Nephron (organoid): Measurements from ENCODE around the gene LAX1.

Experiments used
- H3K27ac Mint-ChIP-seq, 3 experiments: 2 replicates each; pipeline ENCODE4 v1.8.0; 2020; ENCODE audit warnings: mixed read lengths in 3 of 3, mild to moderate bottlenecking in 2 of 3, moderate library complexity in 1 of 3
- H3K27me3 Mint-ChIP-seq: 2 replicates; pipeline ENCODE4 v1.8.0; 2021; ENCODE audit warnings: low read depth, mild to moderate bottlenecking, moderate library complexity, mixed read lengths
- H3K36me3 Mint-ChIP-seq: 2 replicates; pipeline ENCODE4 v1.8.0; 2020; ENCODE audit warnings: low read depth, mixed read lengths
- H3K4me1 Mint-ChIP-seq: 2 replicates; pipeline ENCODE4 v1.8.0; 2020; ENCODE audit warnings: mixed read lengths
- H3K4me3 Mint-ChIP-seq, 3 experiments: 2 replicates each; pipeline ENCODE4 v1.8.0; 2020; ENCODE audit warnings: mild to moderate bottlenecking in 3 of 3, mixed read lengths in 3 of 3, moderate library complexity in 2 of 3
- H3K9me3 Mint-ChIP-seq: 2 replicates; pipeline ENCODE4 v1.8.0; 2020; ENCODE audit warnings: mixed read lengths
- CTCF ChIP-seq, 3 experiments: fragments of 200-600 bp; sonication (generic); IDR thresholded peaks; one replicate each; pipeline ENCODE4 v1.5.0; 2021; ENCODE audit warnings: antibody characterized with exemption in 3 of 3; ENCODE audit not compliant: unreplicated experiment in 3 of 3

LAX1 gene

GRCh38 chr1:203772836-203773235, 7.9 kb downstream of the LAX1 start:
- Mint-ChIP-seq H3K36me3 (no peaks in the 10 kb centered on the region), H3K27ac (no peak overlapping the region), H3K27me3 (peaks cover 16% of the 10 kb centered on the region), H3K4me3 (no peak overlapping the region), H3K9me3 (no peaks in the 10 kb centered on the region), H3K4me1 (peaks cover 32% of the 10 kb centered on the region)
- TF ChIP-seq CTCF (IDR thresholded peaks at IDR 0.05; ENCODE audit: unreplicated experiment in 3 of 3), result no peak

- H3K4me1 Mint-ChIP-seq, result peaks cover 5% of the 10 kb centered on the region
- H3K27me3 Mint-ChIP-seq, result peaks cover 7% of the 10 kb centered on the region
- H3K27ac Mint-ChIP-seq, result no peak overlapping the region
- no peak for TF ChIP-seq CTCF (IDR thresholded peaks at IDR 0.05; ENCODE audit: unreplicated experiment in 3 of 3)
- H3K4me3 Mint-ChIP-seq, result no peak overlapping the region
- no peaks in the 10 kb centered on the region for H3K9me3 Mint-ChIP-seq
- H3K36me3 Mint-ChIP-seq, result no peaks in the 10 kb centered on the region
Measured at GRCh38 chr1:203776636-203777035, 11.7 kb downstream of the LAX1 start.

- Mint-ChIP-seq H3K9me3 (no peaks in the 10 kb centered on the region), H3K4me1 (no peaks in the 10 kb centered on the region), H3K27me3 (peaks cover 4% of the 10 kb centered on the region), H3K4me3 (no peak overlapping the region), H3K27ac (no peak overlapping the region), H3K36me3 (no peaks in the 10 kb centered on the region)
- TF ChIP-seq CTCF (IDR thresholded peaks at IDR 0.05; ENCODE audit: unreplicated experiment in 3 of 3), result no peak
Measured at GRCh38 chr1:203777596-203777995, 12.6 kb downstream of the LAX1 start.

- Mint-ChIP-seq H3K4me3 (no peak overlapping the region), H3K36me3 (no peaks in the 10 kb centered on the region), H3K27ac (no peak overlapping the region), H3K4me1 (no peaks in the 10 kb centered on the region), H3K9me3 (no peaks in the 10 kb centered on the region), H3K27me3 (no peaks in the 10 kb centered on the region)
- TF ChIP-seq CTCF (IDR thresholded peaks at IDR 0.05; ENCODE audit: unreplicated experiment in 3 of 3), result no peak
Measured at GRCh38 chr1:203778146-203778545, 13.2 kb downstream of the LAX1 start.

- Mint-ChIP-seq H3K27ac (no peak overlapping the region), H3K36me3 (no peaks in the 10 kb centered on the region), H3K9me3 (no peaks in the 10 kb centered on the region), H3K4me1 (no peaks in the 10 kb centered on the region), H3K27me3 (no peaks in the 10 kb centered on the region), H3K4me3 (no peak overlapping the region)
- TF ChIP-seq CTCF (IDR thresholded peaks at IDR 0.05; ENCODE audit: unreplicated experiment in 3 of 3), result no peak
Measured at GRCh38 chr1:203778789-203779188, 13.8 kb downstream of the LAX1 start.

GRCh38 chr1:203781962-203782361, 17.0 kb downstream of the LAX1 start:
- no peak overlapping the region for H3K4me3 Mint-ChIP-seq
- no peaks in the 10 kb centered on the region for H3K9me3 Mint-ChIP-seq
- no peaks in the 10 kb centered on the region for H3K27me3 Mint-ChIP-seq
- no peaks in the 10 kb centered on the region for H3K36me3 Mint-ChIP-seq
- H3K27ac Mint-ChIP-seq, result no peak overlapping the region
- H3K4me1 Mint-ChIP-seq, result no peaks in the 10 kb centered on the region
- TF ChIP-seq CTCF (IDR thresholded peaks at IDR 0.05; ENCODE audit: unreplicated experiment in 3 of 3), result no peak
